H1 (cell line): ENCODE data around the gene PI16. TPM values are rescaled to one million over a fixed set of nuclear protein-coding genes. Genes with fewer than 3 reads are reported as not detected.

Experiments
- CTCF ChIA-PET: fragments of 300-600 bp; sonication (Branson Sonifier 250); formaldehyde crosslinking; loops from one replicate; lab custom pipeline; 2021; ENCODE audit not compliant: partially characterized antibody; lab: Charles Lee
- POLR2A ChIA-PET: fragments of 300-600 bp; sonication (Branson Sonifier 250); formaldehyde crosslinking; loops from one replicate; lab custom pipeline; 2021; ENCODE audit warnings: inconsistent platforms; ENCODE audit not compliant: partially characterized antibody; lab: Charles Lee
- DNase-seq, 2 experiments: peaks; one replicate each; pipeline versions ENCODE4 v3.0.0 to v3.0.0-alpha.2; 2010 to 2022; ENCODE audit warnings: low spot score in 2 of 2, low read depth in 1 of 2, mixed read lengths in 1 of 2
- FAIRE-seq: peaks from 2 replicates; lab custom pipeline; 2011; peaks lifted over from hg19 to GRCh38; lab: Jason Lieb, UNC
- H2AFZ ChIP-seq: 2 replicates; pipeline ENCODE4 v1.8.1; 2012; ENCODE audit warnings: low read length, inconsistent platforms
- H2AK5ac ChIP-seq: 2 replicates; pipeline ENCODE4 v1.6.1; 2013; ENCODE audit warnings: low read depth, low read length
- H2BK120ac ChIP-seq: replicated peaks from 2 replicates; pipeline ENCODE3; 2013; ENCODE audit warnings: low read depth, low read length, inconsistent platforms
- H2BK12ac ChIP-seq: 2 replicates; pipeline ENCODE4 v1.6.1; 2013; ENCODE audit warnings: low read depth, low read length
- H2BK15ac ChIP-seq: 2 replicates; pipeline ENCODE4 v1.6.1; 2013; ENCODE audit warnings: low read length
- H2BK20ac ChIP-seq: 2 replicates; pipeline ENCODE4 v1.6.1; 2013; ENCODE audit warnings: low read length
- H2BK5ac ChIP-seq: 2 replicates; pipeline ENCODE4 v1.6.1; 2013; ENCODE audit warnings: low read depth, low read length
- H3K14ac ChIP-seq: 2 replicates; pipeline ENCODE4 v1.6.1; 2013; ENCODE audit warnings: inconsistent platforms; ENCODE audit not compliant: insufficient read length
- H3K18ac ChIP-seq: 2 replicates; pipeline ENCODE4 v1.6.1; 2013; ENCODE audit warnings: low read length; ENCODE audit errors: extremely low read depth
- H3K23ac ChIP-seq: 2 replicates; pipeline ENCODE4 v1.6.1; 2013; ENCODE audit warnings: inconsistent platforms; ENCODE audit not compliant: insufficient read length
- H3K23me2 ChIP-seq: 2 replicates; pipeline ENCODE4 v1.6.1; 2013; ENCODE audit warnings: low read depth, low read length
- H3K27ac ChIP-seq: 2 replicates; pipeline ENCODE4 v1.6.1; 2011; ENCODE audit warnings: low read depth, low read length, inconsistent platforms
- H3K27me3 ChIP-seq, 4 experiments: replicated peaks in 1 of 4; 1 replicate in 1 of 4; 2 replicates in 3 of 4; pipeline versions ENCODE4 v1.6.1 to v1.8.1; 2011 to 2013; ENCODE audit warnings: low read length in 3 of 4, mild to moderate bottlenecking in 3 of 4, inconsistent platforms in 2 of 4, mixed read lengths in 2 of 4, moderate library complexity in 1 of 4; ENCODE audit not compliant: control insufficient read depth in 3 of 4, insufficient read depth in 3 of 4; ENCODE audit errors: extremely low read depth in 1 of 4
- H3K36me3 ChIP-seq, 4 experiments: 2 replicates each; pipeline versions ENCODE4 v1.6.1 to v1.8.1; 2011 to 2013; ENCODE audit warnings: mild to moderate bottlenecking in 4 of 4, low read length in 3 of 4, moderate library complexity in 2 of 4, control low read depth in 1 of 4, inconsistent platforms in 1 of 4; ENCODE audit not compliant: insufficient read depth in 4 of 4, control insufficient read depth in 2 of 4
- H3K4ac ChIP-seq: replicated peaks from 2 replicates; pipeline ENCODE3; 2013; ENCODE audit warnings: low read length, low read depth, mixed read lengths, inconsistent platforms; ENCODE audit not compliant: insufficient read length
- H3K4me1 ChIP-seq, 4 experiments: replicated peaks in 1 of 4; 1 replicate in 1 of 4; 2 replicates in 3 of 4; pipeline versions ENCODE4 v1.6.1 to v1.8.1; 2011 to 2013; ENCODE audit warnings: low read length in 3 of 4, inconsistent platforms in 2 of 4, mixed read lengths in 1 of 4; ENCODE audit not compliant: insufficient read depth in 4 of 4, control insufficient read depth in 3 of 4
- H3K4me2 ChIP-seq, 2 experiments: 2 replicates each; pipeline versions ENCODE4 v1.6.1 to v1.8.1; 2011 to 2013; ENCODE audit warnings: low read depth in 2 of 2, low read length in 2 of 2, control low read depth in 1 of 2, inconsistent platforms in 1 of 2, mild to moderate bottlenecking in 1 of 2; ENCODE audit not compliant: insufficient read depth in 1 of 2
- H3K4me3 ChIP-seq, 4 experiments: fragments of 200-600, 300-600 bp in 1 of 4; sonication (generic), shearing (Covaris generic), sonication (Bioruptor Twin) in 1 of 4; 2 replicates each; pipeline versions ENCODE4 v1.5.1 to v1.8.1; 2011 to 2016; ENCODE audit warnings: low read length in 4 of 4, low read depth in 3 of 4, control low read depth in 2 of 4, inconsistent platforms in 2 of 4, mild to moderate bottlenecking in 2 of 4, mixed read lengths in 1 of 4, moderate library complexity in 1 of 4; ENCODE audit not compliant: insufficient read depth in 2 of 4; ENCODE audit errors: extremely low read depth in 1 of 4
- H3K56ac ChIP-seq: replicated peaks from 2 replicates; pipeline ENCODE3; 2013; ENCODE audit warnings: low read depth, mild to moderate bottlenecking, mixed read lengths, low read length, inconsistent platforms; ENCODE audit not compliant: insufficient read length
- H3K79me1 ChIP-seq: 2 replicates; pipeline ENCODE4 v1.6.1; 2013; ENCODE audit warnings: low read depth, low read length, control low read depth
- H3K79me2 ChIP-seq, 2 experiments: 2 replicates each; pipeline versions ENCODE4 v1.6.1 to v1.8.1; 2012 to 2013; ENCODE audit warnings: low read length in 2 of 2, mild to moderate bottlenecking in 2 of 2, inconsistent platforms in 1 of 2; ENCODE audit not compliant: insufficient read depth in 2 of 2, control insufficient read depth in 1 of 2
- H3K9ac ChIP-seq, 4 experiments: replicated peaks in 1 of 4; 1 replicate in 1 of 4; 2 replicates in 3 of 4; pipeline versions ENCODE4 v1.6.1 to v1.8.1; 2011 to 2013; ENCODE audit warnings: low read depth in 3 of 4, low read length in 3 of 4, control low read depth in 2 of 4, mild to moderate bottlenecking in 2 of 4, moderate library complexity in 2 of 4, inconsistent platforms in 1 of 4; ENCODE audit errors: extremely low read depth in 1 of 4
- H3K9me3 ChIP-seq, 2 experiments: 2 replicates each; pipeline versions ENCODE4 v1.6.1 to v1.8.1; 2012 to 2013; ENCODE audit warnings: mild to moderate bottlenecking in 2 of 2, moderate library complexity in 2 of 2, control low read depth in 1 of 2, inconsistent platforms in 1 of 2, low read depth in 1 of 2, low read length in 1 of 2, mixed read lengths in 1 of 2; ENCODE audit not compliant: insufficient read depth in 2 of 2
- H4K20me1 ChIP-seq, 2 experiments: replicated peaks in 1 of 2; 2 replicates each; pipeline versions ENCODE3 to v1.8.1; 2011 to 2013; ENCODE audit warnings: inconsistent platforms in 2 of 2, low read length in 2 of 2, mild to moderate bottlenecking in 1 of 2; ENCODE audit not compliant: insufficient read depth in 2 of 2, control insufficient read depth in 1 of 2
- H4K5ac ChIP-seq: 2 replicates; pipeline ENCODE4 v1.6.1; 2013; ENCODE audit warnings: low read length, low read depth, mixed read lengths, inconsistent platforms; ENCODE audit not compliant: insufficient read length
- H4K8ac ChIP-seq: 2 replicates; pipeline ENCODE4 v1.8.0; 2013; ENCODE audit warnings: mild to moderate bottlenecking, moderate library complexity, low read length, inconsistent platforms; ENCODE audit not compliant: insufficient read depth; ENCODE audit errors: extremely low read depth
- H4K91ac ChIP-seq: replicated peaks from 2 replicates; pipeline ENCODE3; 2013; ENCODE audit warnings: low read length, mixed read lengths, inconsistent platforms; ENCODE audit not compliant: insufficient read length
- YY1 ChIP-seq: IDR thresholded peaks from 2 replicates; pipeline ENCODE4 v1.6.1; 2011; ENCODE audit warnings: low read depth, mild to moderate bottlenecking, low read length
- WGBS, 2 experiments: shearing (Covaris generic) in 1 of 2; methylation state at CpG; one replicate each; pipeline versions ENCODE4 v1.1.6 to v1.1.7; 2013 to 2015; ENCODE audit warnings: low lambda C conversion rate in 2 of 2, mixed read lengths in 2 of 2, inconsistent platforms in 1 of 2, low coverage in 1 of 2, missing lambda C conversion rate in 1 of 2; ENCODE audit not compliant: insufficient replicate concordance in 2 of 2, insufficient coverage in 1 of 2, insufficient read length in 1 of 2; ENCODE audit errors: extremely low coverage in 1 of 2, missing lambda C conversion rate in 1 of 2; 5-methylcytosine and 5-hydroxymethylcytosine counted together
- polyA plus RNA-seq, 7 experiments: library from polyadenylated mRNA; depleted of rRNA in 3 of 7; stranded (reverse) in 5 of 7; unstranded in 2 of 7; fragments of >200 nt in 5 of 7; fragments of 200-250 nt in 2 of 7; gene quantifications; 1 replicate in 5 of 7; 2 replicates in 1 of 7; 4 replicates in 1 of 7; pipeline versions ENCODE4 v1.2.1 to v1.2.3, GENCODE V29; 2011 to 2013; ENCODE audit warnings: missing spikeins in 2 of 7, mixed read lengths in 2 of 7
- total RNA-seq: library from RNA; stranded (reverse); fragmentation: NEBNext Ultra II Directional; extraction: Animal tissue kit (Norgen Biotek cat#: 25700); gene quantifications from 2 replicates; pipeline ENCODE4 v1.2.1, GENCODE V29; 2021

Gene PI16
- total and polyA plus RNA-seq, 2 of the 8 experiments (the other 6 are each of a cell fraction or from before 2014, with no cell fraction given): 0.05 TPM; not detected in 1

GRCh38 chr6:36976509-36976908 lies 22.0 kb downstream of the PI16 start:
- H3K4ac ChIP-seq: no peak overlapping the region
- H4K8ac ChIP-seq: no peak overlapping the region
- peaks cover 22 to 32% of the 10 kb centered on the region in 2 experiments for H4K20me1 ChIP-seq
- no peak overlapping the region for H2BK12ac ChIP-seq
- H2AK5ac ChIP-seq: no peak overlapping the region
- DNase-seq (no peak), FAIRE-seq (no peak)
- peaks cover 2% of the 10 kb centered on the region; the same call in 1 of the 2 replicates for H3K79me1 ChIP-seq
- H3K4me1 ChIP-seq: peaks cover 3 to 10% (median 8%) of the 10 kb centered on the region in 4 experiments
- H2BK120ac ChIP-seq: no peak overlapping the region
- H3K18ac ChIP-seq: no peak overlapping the region
- no peak for TF ChIP-seq YY1
- no peaks in the 10 kb centered on the region for H3K9me3 ChIP-seq
- H2AFZ ChIP-seq: no peak overlapping the region
- H3K4me2 ChIP-seq: no peak overlapping the region
- H2BK15ac ChIP-seq: no peak overlapping the region
- no peak overlapping the region for H4K5ac ChIP-seq
- no peaks in the 10 kb centered on the region for H3K27me3 ChIP-seq
- no peak overlapping the region for H3K4me3 ChIP-seq
- WGBS, 2 experiments: 96% methylated on average over 7 of the region's 7 CpGs; no CpG with 5 or more reads in 1 of the 2 experiments
- POLR2A ChIA-PET: interaction anchor here (1.5 kb wide), 1 partner anchor 10 kb away, joined by 5 read pairs; the partner anchor contains the start of gene MTCH1
- no peak overlapping the region for H2BK5ac ChIP-seq
- no peak overlapping the region for H4K91ac ChIP-seq
- no peak overlapping the region for H3K14ac ChIP-seq
- no peaks in the 10 kb centered on the region for H3K23me2 ChIP-seq
- peaks cover 42 to 71% (median 64%) of the 10 kb centered on the region in 4 experiments for H3K36me3 ChIP-seq
- H3K56ac ChIP-seq: no peak overlapping the region
- H3K27ac ChIP-seq: no peak overlapping the region
- H3K79me2 ChIP-seq: peaks cover 0 to 36% of the 10 kb centered on the region in 2 experiments; a peak in 2 of 4 replicates
- no peak overlapping the region for H3K9ac ChIP-seq
- H2BK20ac ChIP-seq: no peak overlapping the region
- no peak overlapping the region for H3K23ac ChIP-seq
- CTCF ChIA-PET: interaction anchor here (1.0 to 14.9 kb wide), 8 partner anchors 11 to 233 kb away, joined by 3 to 237 read pairs (median 6); partner anchors contain the start of gene PI16
